GM18907 (cell line): Measurements from ENCODE around the gene STK32B.

Experiments
- ATAC-seq: cut with Tn5 transposase; IDR thresholded peaks from one replicate; pipeline ENCODE4 v1.9.1; 2021; ENCODE audit warnings: mild to moderate bottlenecking, moderate library complexity; ENCODE audit not compliant: unreplicated experiment

Gene STK32B

GRCh38 chr4:5463361-5463760, 412.1 kb downstream of the STK32B start:
- no peak for ATAC-seq

- ATAC-seq: no peak
Measured at GRCh38 chr4:5463936-5464650, 412.8 kb downstream of the STK32B start.

- no peak for ATAC-seq
Measured at GRCh38 chr4:5465529-5465928, 414.2 kb downstream of the STK32B start.

- ATAC-seq: no peak
Measured at GRCh38 chr4:5465956-5466355, 414.7 kb downstream of the STK32B start.

GRCh38 chr4:5467111-5467510, 415.8 kb downstream of the STK32B start:
- no peak for ATAC-seq

GRCh38 chr4:5469151-5469775, 418.0 kb downstream of the STK32B start:
- ATAC-seq: no peak

GRCh38 chr4:5469861-5470260, 418.6 kb downstream of the STK32B start:
- ATAC-seq: no peak

- ATAC-seq: no peak
Measured at GRCh38 chr4:5470318-5471198, 419.3 kb downstream of the STK32B start.

GRCh38 chr4:5471206-5471605, 419.9 kb downstream of the STK32B start:
- ATAC-seq: no peak

- no peak for ATAC-seq
Measured at GRCh38 chr4:5471691-5472090, 420.4 kb downstream of the STK32B start.

GRCh38 chr4:5472160-5472591, 420.9 kb downstream of the STK32B start:
- no peak for ATAC-seq

- ATAC-seq: no peak
Measured at GRCh38 chr4:5473125-5473524, 421.8 kb downstream of the STK32B start.

GRCh38 chr4:5474756-5475155, 423.5 kb downstream of the STK32B start:
- no peak for ATAC-seq

GRCh38 chr4:5477613-5478012, 426.3 kb downstream of the STK32B start:
- ATAC-seq: no peak

- no peak for ATAC-seq
Measured at GRCh38 chr4:5478169-5478568, 426.9 kb downstream of the STK32B start.

GRCh38 chr4:5478697-5479096, 427.4 kb downstream of the STK32B start:
- no peak for ATAC-seq

GRCh38 chr4:5479518-5480060, 428.3 kb downstream of the STK32B start:
- no peak for ATAC-seq

GRCh38 chr4:5488413-5488812, 437.1 kb downstream of the STK32B start:
- ATAC-seq: no peak

- ATAC-seq: no peak
Measured at GRCh38 chr4:5489260-5489659, 438.0 kb downstream of the STK32B start.

GRCh38 chr4:5497489-5497888, 446.2 kb downstream of the STK32B start:
- no peak for ATAC-seq

GRCh38 chr4:5500165-5500564, 448.9 kb downstream of the STK32B start:
- no peak for ATAC-seq
